ENCODE data around the gene MAGI3. TPM values are rescaled to one million over a fixed set of nuclear protein-coding genes. Genes with fewer than 3 reads are reported as not detected.
"Not testable (repeated sequence)": the region's sequence is repeated elsewhere in the genome, so short reads cannot be mapped to it uniquely, and the experiment has no call there.

Gene MAGI3
- total RNA-seq, 1 donor from 2014 or later = 6.3 TPM

GRCh38 chr1:113567427-113567826, 177.1 kb downstream of the MAGI3 start:
- H3K27me3 ChIP-seq (ENCODE audit: control insufficient read depth, insufficient read depth, low read length) = no peaks in the 10 kb centered on the region
- FAIRE-seq (no peak), DNase-seq (ENCODE audit: low read depth) (no peak)
- no peaks in the 10 kb centered on the region for H3K36me3 ChIP-seq (ENCODE audit: control insufficient read depth, insufficient read depth, low read length)
- no peak overlapping the region for H3K4me3 ChIP-seq (ENCODE audit: low read depth, low read length)
- no peak for TF ChIP-seq CTCF (IDR thresholded peaks at IDR 0.05; ENCODE audit: insufficient read depth, low read length, severe bottlenecking)

- not testable (repeated sequence) for H3K4me3 ChIP-seq (ENCODE audit: low read depth, low read length); H3K27me3 ChIP-seq (ENCODE audit: control insufficient read depth, insufficient read depth, low read length); H3K36me3 ChIP-seq (ENCODE audit: control insufficient read depth, insufficient read depth, low read length); DNase-seq (ENCODE audit: low read depth); FAIRE-seq
Measured at GRCh38 chr1:113575744-113576260, 185.5 kb downstream of the MAGI3 start.

DNA sequence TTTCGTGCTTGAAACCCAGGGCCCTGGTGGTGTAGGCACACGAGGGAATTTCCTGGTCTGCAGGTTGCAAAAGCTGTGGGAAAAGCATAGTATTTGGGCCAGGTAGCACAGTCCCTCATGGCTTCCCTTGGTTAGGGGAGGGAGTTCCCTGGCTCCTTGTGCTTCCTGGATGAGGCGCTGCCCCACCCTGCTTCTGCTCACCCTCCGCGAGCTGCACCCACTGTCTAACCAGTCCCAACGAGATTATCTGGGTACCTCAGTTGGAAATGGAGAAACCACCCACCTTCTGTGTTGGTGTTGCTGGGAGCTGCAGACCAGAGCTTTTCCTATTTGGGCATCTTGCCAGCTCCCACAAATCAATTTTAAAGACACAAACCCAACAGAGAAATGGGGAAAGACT, 186.0 kb downstream of the MAGI3 start:
- Histone ChIP-seq H3K4me3 (ENCODE audit: low read depth, low read length) (no peak overlapping the region), H3K27me3 (ENCODE audit: control insufficient read depth, insufficient read depth, low read length) (no peaks in the 10 kb centered on the region), H3K36me3 (ENCODE audit: control insufficient read depth, insufficient read depth, low read length) (no peaks in the 10 kb centered on the region)
- TF ChIP-seq CTCF (IDR thresholded peaks at IDR 0.05; ENCODE audit: insufficient read depth, low read length, severe bottlenecking) = no peak
- DNase-seq (ENCODE audit: low read depth) = no peak
- no peak for FAIRE-seq

DNA sequence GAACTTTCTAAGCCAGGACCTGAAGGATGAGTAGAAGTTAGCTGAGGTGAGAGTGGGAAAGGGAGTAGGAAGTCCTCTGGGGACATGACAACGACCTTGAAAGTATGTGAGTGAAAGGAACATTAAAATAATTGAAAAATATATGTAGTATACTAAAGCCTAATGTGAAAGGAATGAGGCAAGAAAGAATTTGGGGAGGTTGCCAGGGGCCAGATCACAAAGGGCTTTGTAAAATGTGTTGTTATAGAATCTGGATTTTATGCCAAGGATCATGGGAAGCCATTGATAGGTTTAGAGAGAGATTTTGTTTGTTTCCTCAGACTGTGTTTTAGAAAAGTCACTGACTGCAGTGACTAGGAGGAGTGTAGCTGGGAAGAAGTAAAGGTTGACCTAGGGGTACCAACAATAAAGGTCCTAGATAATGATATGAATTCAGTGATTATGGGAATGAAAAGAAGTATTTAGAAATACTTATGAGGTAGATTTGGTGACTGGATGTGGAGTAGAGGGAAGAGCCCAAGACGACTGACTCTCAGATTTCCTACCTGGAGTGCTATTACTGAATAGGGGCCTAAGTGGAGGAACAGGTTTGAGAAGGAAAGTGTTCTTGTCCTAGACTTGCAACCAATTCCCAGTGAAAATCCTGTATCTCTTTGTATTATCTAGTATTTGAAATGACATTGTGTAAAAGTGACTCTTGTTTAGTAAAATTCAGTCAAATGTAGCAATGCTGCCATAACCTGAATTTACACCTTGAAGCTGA, 189.1 kb downstream of the MAGI3 start:
- no peak overlapping the region for H3K4me3 ChIP-seq (ENCODE audit: low read depth, low read length)
- DNase-seq (ENCODE audit: low read depth) (peak; percentile 10), FAIRE-seq (no peak)
- H3K27me3 ChIP-seq (ENCODE audit: control insufficient read depth, insufficient read depth, low read length) = no peaks in the 10 kb centered on the region
- no peak for TF ChIP-seq CTCF (IDR thresholded peaks at IDR 0.05; ENCODE audit: insufficient read depth, low read length, severe bottlenecking)
- no peaks in the 10 kb centered on the region for H3K36me3 ChIP-seq (ENCODE audit: control insufficient read depth, insufficient read depth, low read length)

- DNase-seq (ENCODE audit: low read depth) = no peak
- FAIRE-seq = no peak
- TF ChIP-seq CTCF (IDR thresholded peaks at IDR 0.05; ENCODE audit: insufficient read depth, low read length, severe bottlenecking) = no peak
- H3K4me3 ChIP-seq (ENCODE audit: low read depth, low read length) = no peak overlapping the region
- H3K36me3 ChIP-seq (ENCODE audit: control insufficient read depth, insufficient read depth, low read length) = no peaks in the 10 kb centered on the region
- H3K27me3 ChIP-seq (ENCODE audit: control insufficient read depth, insufficient read depth, low read length) = no peaks in the 10 kb centered on the region
Measured at GRCh38 chr1:113581323-113581722, 191.0 kb downstream of the MAGI3 start.

- Histone ChIP-seq H3K36me3 (ENCODE audit: control insufficient read depth, insufficient read depth, low read length) (no peaks in the 10 kb centered on the region), H3K27me3 (ENCODE audit: control insufficient read depth, insufficient read depth, low read length) (no peaks in the 10 kb centered on the region), H3K4me3 (ENCODE audit: low read depth, low read length) (no peak overlapping the region)
- no peak for FAIRE-seq
- TF ChIP-seq CTCF (IDR thresholded peaks at IDR 0.05; ENCODE audit: insufficient read depth, low read length, severe bottlenecking) = no peak
- no peak for DNase-seq (ENCODE audit: low read depth)
Measured at GRCh38 chr1:113582084-113582483, 191.8 kb downstream of the MAGI3 start.

Measured in bronchial epithelial cell (primary cell).